ENCODE measurements around the gene ADGRL4.

Gene ADGRL4

GRCh38 chr1:78869136-78869535 is 137.4 kb downstream of the ADGRL4 start:
- no peak overlapping the region for H2AK5ac ChIP-seq (ENCODE audit: low read length, severe bottlenecking)
- H4K8ac ChIP-seq (ENCODE audit: low read length) = no peak overlapping the region
- H3K27me3 ChIP-seq (ENCODE audit: control insufficient read depth in 1 of 2, insufficient read depth in 1 of 2, low read length in 2 of 2) = no peaks in the 10 kb centered on the region
- H4K91ac ChIP-seq (ENCODE audit: low read length) = no peak overlapping the region
- H3K4me3 ChIP-seq (ENCODE audit: insufficient read depth in 1 of 2, low read depth in 1 of 2, low read length in 2 of 2) = no peak overlapping the region
- H2BK120ac ChIP-seq (ENCODE audit: low read depth, low read length) = no peak overlapping the region
- no peaks in the 10 kb centered on the region for H3K79me1 ChIP-seq (replicated peaks; ENCODE audit: low read length, poor library complexity, severe bottlenecking)
- H3K27ac ChIP-seq (ENCODE audit: low read length, poor library complexity, severe bottlenecking) = no peak overlapping the region
- no peak overlapping the region for H3K23ac ChIP-seq (ENCODE audit: low read length in 2 of 2)
- no peak overlapping the region for H3K18ac ChIP-seq (ENCODE audit: low read depth in 1 of 2, low read length in 2 of 2)
- H2BK5ac ChIP-seq (ENCODE audit: low read depth, low read length, poor library complexity, severe bottlenecking) = no peak overlapping the region
- H3K9me3 ChIP-seq (ENCODE audit: control insufficient read depth, low read length) = no peaks in the 10 kb centered on the region
- peaks cover 2% of the 10 kb centered on the region for H3K4me1 ChIP-seq (ENCODE audit: control insufficient read depth, insufficient read depth, low read depth, low read length)
- no peak overlapping the region for H3K14ac ChIP-seq (ENCODE audit: low read length in 2 of 2)
- DNase-seq = no peak
- no peak overlapping the region for H3K9ac ChIP-seq (ENCODE audit: low read length)
- H2BK12ac ChIP-seq (ENCODE audit: low read length in 2 of 2) = no peak overlapping the region
- no peak overlapping the region for H3K4me2 ChIP-seq (ENCODE audit: low read length, poor library complexity, severe bottlenecking)
- H3K4ac ChIP-seq (ENCODE audit: low read depth in 1 of 2, low read length in 2 of 2) = no peak overlapping the region
- H2AFZ ChIP-seq (ENCODE audit: low read depth, low read length) = no peak overlapping the region
- H3K36me3 ChIP-seq (ENCODE audit: control insufficient read depth in 1 of 2, insufficient read depth in 2 of 2, low read depth in 1 of 2, low read length in 2 of 2) = no peaks in the 10 kb centered on the region
- no peak overlapping the region for H2BK15ac ChIP-seq (ENCODE audit: low read depth, poor library complexity, severe bottlenecking)
- no CpG with 5 or more reads among the region's 2 CpGs for WGBS

DNA sequence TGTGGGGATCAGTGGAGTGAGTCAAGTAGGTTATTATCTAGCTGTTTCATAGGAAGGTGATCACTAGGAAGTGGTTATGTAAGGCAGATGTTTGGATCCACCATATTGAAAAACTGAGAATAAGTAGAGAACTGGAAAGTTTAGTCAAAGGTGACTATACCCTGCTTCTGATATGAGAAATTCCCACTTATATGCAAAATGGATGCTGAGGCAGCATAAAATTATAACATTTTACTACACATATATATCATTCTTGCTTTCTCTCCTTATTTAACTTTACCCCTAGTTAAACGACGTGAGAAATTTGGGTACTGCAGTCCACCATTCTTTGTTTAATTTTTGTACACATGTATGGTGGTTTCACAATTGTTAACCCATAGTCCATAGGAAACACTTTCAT is 142.4 kb downstream of the ADGRL4 start:
- no peak overlapping the region for H2BK5ac ChIP-seq (ENCODE audit: low read depth, low read length, poor library complexity, severe bottlenecking)
- H3K9ac ChIP-seq (ENCODE audit: low read length) = no peak overlapping the region
- WGBS = no CpG with 5 or more reads among the region's 2 CpGs

DNA sequence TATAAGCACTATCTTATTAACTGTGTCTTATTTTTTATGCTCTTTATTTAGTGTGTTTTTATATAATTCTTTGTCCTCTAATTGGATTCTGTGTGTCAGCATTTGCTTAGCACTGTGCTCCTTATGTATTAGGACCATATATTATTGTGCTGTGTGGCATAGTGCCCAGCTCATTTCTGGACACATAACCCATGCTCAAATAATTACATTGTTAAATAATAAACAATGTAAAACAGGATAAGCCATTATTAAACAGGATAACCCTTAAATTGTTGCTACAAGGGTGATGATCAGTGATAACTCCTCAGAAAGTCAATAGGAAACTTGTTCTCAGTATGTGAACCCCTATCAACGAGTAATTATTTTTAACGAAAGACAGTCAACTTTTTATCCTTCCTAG is 150.4 kb downstream of the ADGRL4 start:
- Histone ChIP-seq H3K4me1 (ENCODE audit: control insufficient read depth, insufficient read depth, low read depth, low read length) (no peaks in the 10 kb centered on the region), H3K18ac (ENCODE audit: low read depth in 1 of 2, low read length in 2 of 2) (no peak overlapping the region), H3K27me3 (ENCODE audit: control insufficient read depth in 1 of 2, insufficient read depth in 1 of 2, low read length in 2 of 2) (no peaks in the 10 kb centered on the region), H3K9ac (ENCODE audit: low read length) (no peak overlapping the region), H4K91ac (ENCODE audit: low read length) (no peak overlapping the region), H2BK15ac (ENCODE audit: low read depth, poor library complexity, severe bottlenecking) (no peak overlapping the region), H3K9me3 (ENCODE audit: control insufficient read depth, low read length) (no peaks in the 10 kb centered on the region), H3K23ac (ENCODE audit: low read length in 2 of 2) (no peak overlapping the region), H3K79me1 (replicated peaks; ENCODE audit: low read length, poor library complexity, severe bottlenecking) (no peaks in the 10 kb centered on the region), H2AFZ (ENCODE audit: low read depth, low read length) (no peak overlapping the region), H2BK12ac (ENCODE audit: low read length in 2 of 2) (no peak overlapping the region), H2BK120ac (ENCODE audit: low read depth, low read length) (no peak overlapping the region), H3K36me3 (ENCODE audit: control insufficient read depth in 1 of 2, insufficient read depth in 2 of 2, low read depth in 1 of 2, low read length in 2 of 2) (no peaks in the 10 kb centered on the region), H2AK5ac (ENCODE audit: low read length, severe bottlenecking) (no peak overlapping the region), H3K4ac (ENCODE audit: low read depth in 1 of 2, low read length in 2 of 2) (no peak overlapping the region), H3K27ac (ENCODE audit: low read length, poor library complexity, severe bottlenecking) (no peak overlapping the region), H2BK5ac (ENCODE audit: low read depth, low read length, poor library complexity, severe bottlenecking) (no peak overlapping the region), H4K8ac (ENCODE audit: low read length) (no peak overlapping the region), H3K4me3 (ENCODE audit: insufficient read depth in 1 of 2, low read depth in 1 of 2, low read length in 2 of 2) (no peak overlapping the region), H3K14ac (ENCODE audit: low read length in 2 of 2) (no peak overlapping the region), H3K4me2 (ENCODE audit: low read length, poor library complexity, severe bottlenecking) (no peak overlapping the region)
- no CpG with 5 or more reads among the region's 2 CpGs for WGBS
- DNase-seq = no peak

More for the DNA sequence above, 142.4 kb downstream of the ADGRL4 start:
- Histone ChIP-seq H3K4ac (ENCODE audit: low read depth in 1 of 2, low read length in 2 of 2) (no peak overlapping the region), H3K18ac (ENCODE audit: low read depth in 1 of 2, low read length in 2 of 2) (no peak overlapping the region), H3K79me1 (replicated peaks; ENCODE audit: low read length, poor library complexity, severe bottlenecking) (no peaks in the 10 kb centered on the region), H2BK12ac (ENCODE audit: low read length in 2 of 2) (no peak overlapping the region), H3K4me3 (ENCODE audit: insufficient read depth in 1 of 2, low read depth in 1 of 2, low read length in 2 of 2) (no peak overlapping the region), H3K27ac (ENCODE audit: low read length, poor library complexity, severe bottlenecking) (no peak overlapping the region), H2BK15ac (ENCODE audit: low read depth, poor library complexity, severe bottlenecking) (no peak overlapping the region), H3K4me2 (ENCODE audit: low read length, poor library complexity, severe bottlenecking) (no peak overlapping the region), H2AK5ac (ENCODE audit: low read length, severe bottlenecking) (no peak overlapping the region), H3K27me3 (ENCODE audit: control insufficient read depth in 1 of 2, insufficient read depth in 1 of 2, low read length in 2 of 2) (no peaks in the 10 kb centered on the region), H4K8ac (ENCODE audit: low read length) (no peak overlapping the region), H3K36me3 (ENCODE audit: control insufficient read depth in 1 of 2, insufficient read depth in 2 of 2, low read depth in 1 of 2, low read length in 2 of 2) (no peaks in the 10 kb centered on the region), H4K91ac (ENCODE audit: low read length) (no peak overlapping the region), H3K23ac (ENCODE audit: low read length in 2 of 2) (no peak overlapping the region), H3K14ac (ENCODE audit: low read length in 2 of 2) (no peak overlapping the region), H3K4me1 (ENCODE audit: control insufficient read depth, insufficient read depth, low read depth, low read length) (no peaks in the 10 kb centered on the region), H2BK120ac (ENCODE audit: low read depth, low read length) (no peak overlapping the region), H3K9me3 (ENCODE audit: control insufficient read depth, low read length) (no peaks in the 10 kb centered on the region), H2AFZ (ENCODE audit: low read depth, low read length) (no peak overlapping the region)
- no peak for DNase-seq

DNA sequence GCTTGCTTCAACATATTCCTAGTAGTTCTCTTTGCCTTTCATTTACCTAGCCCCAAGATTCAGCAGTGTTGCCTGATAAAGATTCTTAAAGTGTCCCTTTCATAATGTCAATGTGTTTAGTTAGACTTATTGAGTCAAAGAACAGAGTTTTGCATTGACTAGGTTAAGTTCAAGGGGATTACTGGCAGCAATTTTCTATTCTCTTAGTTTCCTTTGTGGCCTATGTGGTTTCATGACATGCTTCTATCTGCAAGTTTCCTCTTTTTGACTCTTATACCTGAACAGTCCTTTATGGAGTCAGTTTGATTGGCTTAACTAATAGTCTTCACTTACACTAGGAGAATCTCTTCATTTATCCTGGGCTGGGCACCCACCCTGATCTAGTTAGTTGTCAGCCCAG is 151.3 kb downstream of the ADGRL4 start:
- H3K14ac ChIP-seq (ENCODE audit: low read length in 2 of 2) = no peak overlapping the region
- no peak overlapping the region for H3K27ac ChIP-seq (ENCODE audit: low read length, poor library complexity, severe bottlenecking)
- H3K23ac ChIP-seq (ENCODE audit: low read length in 2 of 2) = no peak overlapping the region
- H4K8ac ChIP-seq (ENCODE audit: low read length) = no peak overlapping the region
- H2BK5ac ChIP-seq (ENCODE audit: low read depth, low read length, poor library complexity, severe bottlenecking) = no peak overlapping the region
- no peak overlapping the region for H2BK15ac ChIP-seq (ENCODE audit: low read depth, poor library complexity, severe bottlenecking)
- no peaks in the 10 kb centered on the region for H3K4me1 ChIP-seq (ENCODE audit: control insufficient read depth, insufficient read depth, low read depth, low read length)
- no peak overlapping the region for H3K4me2 ChIP-seq (ENCODE audit: low read length, poor library complexity, severe bottlenecking)
- no peak overlapping the region for H3K9ac ChIP-seq (ENCODE audit: low read length)
- H4K91ac ChIP-seq (ENCODE audit: low read length) = no peak overlapping the region
- H3K4ac ChIP-seq (ENCODE audit: low read depth in 1 of 2, low read length in 2 of 2) = no peak overlapping the region
- no peaks in the 10 kb centered on the region for H3K9me3 ChIP-seq (ENCODE audit: control insufficient read depth, low read length)
- no peak overlapping the region for H2BK120ac ChIP-seq (ENCODE audit: low read depth, low read length)
- DNase-seq = no peak
- H3K27me3 ChIP-seq (ENCODE audit: control insufficient read depth in 1 of 2, insufficient read depth in 1 of 2, low read length in 2 of 2) = no peaks in the 10 kb centered on the region
- H3K79me1 ChIP-seq (replicated peaks; ENCODE audit: low read length, poor library complexity, severe bottlenecking) = no peaks in the 10 kb centered on the region
- H3K36me3 ChIP-seq (ENCODE audit: control insufficient read depth in 1 of 2, insufficient read depth in 2 of 2, low read depth in 1 of 2, low read length in 2 of 2) = no peaks in the 10 kb centered on the region
- H2AK5ac ChIP-seq (ENCODE audit: low read length, severe bottlenecking) = no peak overlapping the region
- H3K4me3 ChIP-seq (ENCODE audit: insufficient read depth in 1 of 2, low read depth in 1 of 2, low read length in 2 of 2) = no peak overlapping the region
- H2AFZ ChIP-seq (ENCODE audit: low read depth, low read length) = no peak overlapping the region
- no peak overlapping the region for H3K18ac ChIP-seq (ENCODE audit: low read depth in 1 of 2, low read length in 2 of 2)
- no peak overlapping the region for H2BK12ac ChIP-seq (ENCODE audit: low read length in 2 of 2)

Measured in mesenchymal stem cell (in vitro differentiated cells and primary cell).